H1 (cell line): ENCODE data around the gene RGS7BP. TPM values are rescaled to one million over a fixed set of nuclear protein-coding genes. Genes with fewer than 3 reads are reported as not detected.

ENCODE experiments used
- CTCF ChIA-PET: fragments of 300-600 bp; sonication (Branson Sonifier 250); formaldehyde crosslinking; loops from one replicate; lab custom pipeline; 2021; ENCODE audit not compliant: partially characterized antibody; lab: Charles Lee
- POLR2A ChIA-PET: fragments of 300-600 bp; sonication (Branson Sonifier 250); formaldehyde crosslinking; loops from one replicate; lab custom pipeline; 2021; ENCODE audit warnings: inconsistent platforms; ENCODE audit not compliant: partially characterized antibody; lab: Charles Lee
- DNase-seq, 2 experiments: peaks; one replicate each; pipeline versions ENCODE4 v3.0.0 to v3.0.0-alpha.2; 2010 to 2022; ENCODE audit warnings: low spot score in 2 of 2, low read depth in 1 of 2, mixed read lengths in 1 of 2
- FAIRE-seq: peaks from 2 replicates; lab custom pipeline; 2011; peaks lifted over from hg19 to GRCh38; lab: Jason Lieb, UNC
- H2AFZ ChIP-seq: 2 replicates; pipeline ENCODE4 v1.8.1; 2012; ENCODE audit warnings: low read length, inconsistent platforms
- H2AK5ac ChIP-seq: 2 replicates; pipeline ENCODE4 v1.6.1; 2013; ENCODE audit warnings: low read depth, low read length
- H2BK120ac ChIP-seq: replicated peaks from 2 replicates; pipeline ENCODE3; 2013; ENCODE audit warnings: low read depth, low read length, inconsistent platforms
- H2BK12ac ChIP-seq: 2 replicates; pipeline ENCODE4 v1.6.1; 2013; ENCODE audit warnings: low read depth, low read length
- H2BK15ac ChIP-seq: 2 replicates; pipeline ENCODE4 v1.6.1; 2013; ENCODE audit warnings: low read length
- H2BK20ac ChIP-seq: 2 replicates; pipeline ENCODE4 v1.6.1; 2013; ENCODE audit warnings: low read length
- H2BK5ac ChIP-seq: 2 replicates; pipeline ENCODE4 v1.6.1; 2013; ENCODE audit warnings: low read depth, low read length
- H3K14ac ChIP-seq: 2 replicates; pipeline ENCODE4 v1.6.1; 2013; ENCODE audit warnings: inconsistent platforms; ENCODE audit not compliant: insufficient read length
- H3K18ac ChIP-seq: 2 replicates; pipeline ENCODE4 v1.6.1; 2013; ENCODE audit warnings: low read length; ENCODE audit errors: extremely low read depth
- H3K23ac ChIP-seq: 2 replicates; pipeline ENCODE4 v1.6.1; 2013; ENCODE audit warnings: inconsistent platforms; ENCODE audit not compliant: insufficient read length
- H3K23me2 ChIP-seq: 2 replicates; pipeline ENCODE4 v1.6.1; 2013; ENCODE audit warnings: low read depth, low read length
- H3K27ac ChIP-seq: 2 replicates; pipeline ENCODE4 v1.6.1; 2011; ENCODE audit warnings: low read depth, low read length, inconsistent platforms
- H3K27me3 ChIP-seq, 4 experiments: replicated peaks in 1 of 4; 1 replicate in 1 of 4; 2 replicates in 3 of 4; pipeline versions ENCODE4 v1.6.1 to v1.8.1; 2011 to 2013; ENCODE audit warnings: low read length in 3 of 4, mild to moderate bottlenecking in 3 of 4, inconsistent platforms in 2 of 4, mixed read lengths in 2 of 4, moderate library complexity in 1 of 4; ENCODE audit not compliant: control insufficient read depth in 3 of 4, insufficient read depth in 3 of 4; ENCODE audit errors: extremely low read depth in 1 of 4
- H3K36me3 ChIP-seq, 4 experiments: 2 replicates each; pipeline versions ENCODE4 v1.6.1 to v1.8.1; 2011 to 2013; ENCODE audit warnings: mild to moderate bottlenecking in 4 of 4, low read length in 3 of 4, moderate library complexity in 2 of 4, control low read depth in 1 of 4, inconsistent platforms in 1 of 4; ENCODE audit not compliant: insufficient read depth in 4 of 4, control insufficient read depth in 2 of 4
- H3K4ac ChIP-seq: replicated peaks from 2 replicates; pipeline ENCODE3; 2013; ENCODE audit warnings: low read length, low read depth, mixed read lengths, inconsistent platforms; ENCODE audit not compliant: insufficient read length
- H3K4me1 ChIP-seq, 4 experiments: replicated peaks in 1 of 4; 1 replicate in 1 of 4; 2 replicates in 3 of 4; pipeline versions ENCODE4 v1.6.1 to v1.8.1; 2011 to 2013; ENCODE audit warnings: low read length in 3 of 4, inconsistent platforms in 2 of 4, mixed read lengths in 1 of 4; ENCODE audit not compliant: insufficient read depth in 4 of 4, control insufficient read depth in 3 of 4
- H3K4me2 ChIP-seq, 2 experiments: 2 replicates each; pipeline versions ENCODE4 v1.6.1 to v1.8.1; 2011 to 2013; ENCODE audit warnings: low read depth in 2 of 2, low read length in 2 of 2, control low read depth in 1 of 2, inconsistent platforms in 1 of 2, mild to moderate bottlenecking in 1 of 2; ENCODE audit not compliant: insufficient read depth in 1 of 2
- H3K4me3 ChIP-seq, 4 experiments: fragments of 200-600, 300-600 bp in 1 of 4; sonication (generic), shearing (Covaris generic), sonication (Bioruptor Twin) in 1 of 4; 2 replicates each; pipeline versions ENCODE4 v1.5.1 to v1.8.1; 2011 to 2016; ENCODE audit warnings: low read length in 4 of 4, low read depth in 3 of 4, control low read depth in 2 of 4, inconsistent platforms in 2 of 4, mild to moderate bottlenecking in 2 of 4, mixed read lengths in 1 of 4, moderate library complexity in 1 of 4; ENCODE audit not compliant: insufficient read depth in 2 of 4; ENCODE audit errors: extremely low read depth in 1 of 4
- H3K56ac ChIP-seq: replicated peaks from 2 replicates; pipeline ENCODE3; 2013; ENCODE audit warnings: low read depth, mild to moderate bottlenecking, mixed read lengths, low read length, inconsistent platforms; ENCODE audit not compliant: insufficient read length
- H3K79me1 ChIP-seq: 2 replicates; pipeline ENCODE4 v1.6.1; 2013; ENCODE audit warnings: low read depth, low read length, control low read depth
- H3K79me2 ChIP-seq, 2 experiments: 2 replicates each; pipeline versions ENCODE4 v1.6.1 to v1.8.1; 2012 to 2013; ENCODE audit warnings: low read length in 2 of 2, mild to moderate bottlenecking in 2 of 2, inconsistent platforms in 1 of 2; ENCODE audit not compliant: insufficient read depth in 2 of 2, control insufficient read depth in 1 of 2
- H3K9ac ChIP-seq, 4 experiments: replicated peaks in 1 of 4; 1 replicate in 1 of 4; 2 replicates in 3 of 4; pipeline versions ENCODE4 v1.6.1 to v1.8.1; 2011 to 2013; ENCODE audit warnings: low read depth in 3 of 4, low read length in 3 of 4, control low read depth in 2 of 4, mild to moderate bottlenecking in 2 of 4, moderate library complexity in 2 of 4, inconsistent platforms in 1 of 4; ENCODE audit errors: extremely low read depth in 1 of 4
- H3K9me3 ChIP-seq, 2 experiments: 2 replicates each; pipeline versions ENCODE4 v1.6.1 to v1.8.1; 2012 to 2013; ENCODE audit warnings: mild to moderate bottlenecking in 2 of 2, moderate library complexity in 2 of 2, control low read depth in 1 of 2, inconsistent platforms in 1 of 2, low read depth in 1 of 2, low read length in 1 of 2, mixed read lengths in 1 of 2; ENCODE audit not compliant: insufficient read depth in 2 of 2
- H4K20me1 ChIP-seq, 2 experiments: replicated peaks in 1 of 2; 2 replicates each; pipeline versions ENCODE3 to v1.8.1; 2011 to 2013; ENCODE audit warnings: inconsistent platforms in 2 of 2, low read length in 2 of 2, mild to moderate bottlenecking in 1 of 2; ENCODE audit not compliant: insufficient read depth in 2 of 2, control insufficient read depth in 1 of 2
- H4K5ac ChIP-seq: 2 replicates; pipeline ENCODE4 v1.6.1; 2013; ENCODE audit warnings: low read length, low read depth, mixed read lengths, inconsistent platforms; ENCODE audit not compliant: insufficient read length
- H4K8ac ChIP-seq: 2 replicates; pipeline ENCODE4 v1.8.0; 2013; ENCODE audit warnings: mild to moderate bottlenecking, moderate library complexity, low read length, inconsistent platforms; ENCODE audit not compliant: insufficient read depth; ENCODE audit errors: extremely low read depth
- H4K91ac ChIP-seq: replicated peaks from 2 replicates; pipeline ENCODE3; 2013; ENCODE audit warnings: low read length, mixed read lengths, inconsistent platforms; ENCODE audit not compliant: insufficient read length
- ATF2 ChIP-seq: IDR thresholded peaks from 2 replicates; pipeline ENCODE4 v1.6.1; 2012; ENCODE audit warnings: low read length, inconsistent platforms
- HDAC6 ChIP-seq: IDR thresholded peaks from one replicate; pipeline ENCODE4 v1.7.1; 2012; ENCODE audit warnings: low read depth, mild to moderate bottlenecking, inconsistent platforms, low read length, moderate library complexity
- KDM4A ChIP-seq: IDR thresholded peaks from one replicate; pipeline ENCODE4 v1.7.1; 2012; ENCODE audit warnings: low read depth, mild to moderate bottlenecking, moderate library complexity, low read length, inconsistent platforms; ENCODE audit not compliant: severe bottlenecking
- MAFK ChIP-seq: IDR thresholded peaks from 2 replicates; pipeline ENCODE4 v1.6.1; 2012; ENCODE audit warnings: low read depth, mild to moderate bottlenecking, improper control_type of control experiment, low read length
- PHF8 ChIP-seq: fragments of 200-600 bp; sonication (generic); conservative IDR thresholded peaks from 2 replicates; pipeline ENCODE4 v1.7.1; 2012; ENCODE audit warnings: low read depth, mild to moderate bottlenecking, inconsistent platforms, low read length, moderate library complexity
- SIN3A ChIP-seq, 2 experiments: IDR thresholded peaks in 1 of 2; conservative IDR thresholded peaks in 1 of 2; 2 replicates each; pipeline ENCODE4 v1.6.1; 2011 to 2012; ENCODE audit warnings: low read length in 2 of 2, improper control_type of control experiment in 1 of 2, low read depth in 1 of 2, mild to moderate bottlenecking in 1 of 2
- WGBS, 2 experiments: shearing (Covaris generic) in 1 of 2; methylation state at CpG; one replicate each; pipeline versions ENCODE4 v1.1.6 to v1.1.7; 2013 to 2015; ENCODE audit warnings: low lambda C conversion rate in 2 of 2, mixed read lengths in 2 of 2, inconsistent platforms in 1 of 2, low coverage in 1 of 2, missing lambda C conversion rate in 1 of 2; ENCODE audit not compliant: insufficient replicate concordance in 2 of 2, insufficient coverage in 1 of 2, insufficient read length in 1 of 2; ENCODE audit errors: extremely low coverage in 1 of 2, missing lambda C conversion rate in 1 of 2; 5-methylcytosine and 5-hydroxymethylcytosine counted together
- polyA plus RNA-seq, 7 experiments: library from polyadenylated mRNA; depleted of rRNA in 3 of 7; stranded (reverse) in 5 of 7; unstranded in 2 of 7; fragments of >200 nt in 5 of 7; fragments of 200-250 nt in 2 of 7; gene quantifications; 1 replicate in 5 of 7; 2 replicates in 1 of 7; 4 replicates in 1 of 7; pipeline versions ENCODE4 v1.2.1 to v1.2.3, GENCODE V29; 2011 to 2013; ENCODE audit warnings: missing spikeins in 2 of 7, mixed read lengths in 2 of 7
- total RNA-seq: library from RNA; stranded (reverse); fragmentation: NEBNext Ultra II Directional; extraction: Animal tissue kit (Norgen Biotek cat#: 25700); gene quantifications from 2 replicates; pipeline ENCODE4 v1.2.1, GENCODE V29; 2021

The RGS7BP gene
- total and polyA plus RNA-seq, 2 of the 8 experiments (the other 6 are each of a cell fraction or from before 2014, with no cell fraction given): 0.65 to 2.3 TPM

GRCh38 chr5:64509828-64510227, 4.0 kb downstream of the RGS7BP start:
- peaks cover 4 to 24% (median 19%) of the 10 kb centered on the region in 4 experiments for H3K27me3 ChIP-seq
- no peak overlapping the region for H2AFZ ChIP-seq
- WGBS, 2 experiments: 95% methylated on average over 7 of the region's 7 CpGs; no CpG with 5 or more reads in 1 of the 2 experiments
- H3K4me3 ChIP-seq: no peak overlapping the region
- H3K79me2 ChIP-seq: no peaks in the 10 kb centered on the region
- H4K5ac ChIP-seq: no peak overlapping the region
- H2BK12ac ChIP-seq: no peak overlapping the region
- CTCF ChIA-PET: interaction anchor here (0.6 kb wide), 1 partner anchor 58 kb away, joined by 3 read pairs; no protein-coding TSS in a partner anchor
- FAIRE-seq: no peak
- no peaks in the 10 kb centered on the region for H4K20me1 ChIP-seq
- H3K4me2 ChIP-seq: no peak overlapping the region
- H3K56ac ChIP-seq: no peak overlapping the region
- no peak overlapping the region for H4K8ac ChIP-seq
- H3K9me3 ChIP-seq: no peaks in the 10 kb centered on the region
- no peak overlapping the region for H2AK5ac ChIP-seq
- no peak overlapping the region for H2BK20ac ChIP-seq
- no peak overlapping the region for H3K18ac ChIP-seq
- H3K23me2 ChIP-seq: peaks cover 15% of the 10 kb centered on the region; the same call in 1 of the 2 replicates
- peaks cover 2 to 6% (median 4%) of the 10 kb centered on the region in 4 experiments; a peak in 3 of 7 replicates for H3K4me1 ChIP-seq
- H3K36me3 ChIP-seq: no peaks in the 10 kb centered on the region
- H3K23ac ChIP-seq: no peak overlapping the region
- DNase-seq: no peak
- POLR2A ChIA-PET: interaction anchor here (1.2 kb wide), 1 partner anchor 9 kb away, joined by 3 read pairs; no protein-coding TSS in a partner anchor
- H4K91ac ChIP-seq: no peak overlapping the region
- no peak overlapping the region for H2BK120ac ChIP-seq
- no peak overlapping the region for H3K9ac ChIP-seq
- no peak overlapping the region for H2BK5ac ChIP-seq
- H2BK15ac ChIP-seq: no peak overlapping the region
- no peaks in the 10 kb centered on the region for H3K79me1 ChIP-seq
- H3K27ac ChIP-seq: no peak overlapping the region
- no peak overlapping the region for H3K4ac ChIP-seq
- no peak overlapping the region for H3K14ac ChIP-seq
- TF ChIP-seq SIN3A (conservative IDR thresholded peaks at IDR 0.05 in 1 of 2, IDR thresholded peaks at IDR 0.05 in 1 of 2; ENCODE audit: low read depth in 1 of 2, low read length in 2 of 2): no peak
- no peak for TF ChIP-seq HDAC6
- TF ChIP-seq PHF8: no peak
- TF ChIP-seq ATF2: no peak
- no peak for TF ChIP-seq KDM4A
- TF ChIP-seq MAFK: no peak
